HG03175 (cell line): ENCODE measurements around the gene PEX19.
"Not testable (repeated sequence)": the region's sequence is repeated elsewhere in the genome, so short reads cannot be mapped to it uniquely, and the experiment has no call there.

Experiments
- ATAC-seq: cut with Tn5 transposase; IDR thresholded peaks from one replicate; pipeline ENCODE4 v1.9.1; 2021; ENCODE audit warnings: mild to moderate bottlenecking, moderate library complexity; ENCODE audit not compliant: unreplicated experiment

The PEX19 gene, protein sequence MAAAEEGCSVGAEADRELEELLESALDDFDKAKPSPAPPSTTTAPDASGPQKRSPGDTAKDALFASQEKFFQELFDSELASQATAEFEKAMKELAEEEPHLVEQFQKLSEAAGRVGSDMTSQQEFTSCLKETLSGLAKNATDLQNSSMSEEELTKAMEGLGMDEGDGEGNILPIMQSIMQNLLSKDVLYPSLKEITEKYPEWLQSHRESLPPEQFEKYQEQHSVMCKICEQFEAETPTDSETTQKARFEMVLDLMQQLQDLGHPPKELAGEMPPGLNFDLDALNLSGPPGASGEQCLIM

DNA sequence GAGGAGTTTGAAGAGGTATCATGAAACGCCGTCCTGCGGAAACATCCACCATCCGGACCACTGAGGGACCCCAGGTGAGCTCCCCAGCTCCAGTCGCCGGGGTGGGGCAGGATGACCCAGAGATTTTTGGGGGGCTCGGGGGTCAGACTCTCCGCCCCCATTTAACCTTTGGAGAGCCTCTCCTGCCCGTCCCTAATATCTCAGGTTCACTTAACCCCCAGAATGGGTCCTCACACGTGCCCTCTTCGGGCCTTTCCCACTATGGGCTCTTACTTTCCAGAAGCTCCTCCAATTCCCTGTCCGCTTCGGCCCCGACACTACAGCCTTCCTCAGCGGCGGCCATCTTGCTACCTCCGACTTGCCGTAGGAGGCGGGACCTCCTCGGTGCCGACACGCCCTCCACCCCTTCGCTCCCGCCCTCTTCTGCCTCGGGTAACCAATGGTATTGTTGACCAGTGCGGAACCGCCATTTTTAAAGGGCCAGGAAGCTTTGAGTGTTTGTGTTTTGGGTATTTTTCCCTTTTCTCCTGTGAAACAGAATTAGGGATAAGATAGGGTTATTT lies at the start of gene PEX19:
PEX19 (minus strand) TSS at position 352 of the 563 bp plus-strand sequence; CDS start at position 343, 9 bp downstream.
- ATAC-seq = peak; percentile 99

DNA sequence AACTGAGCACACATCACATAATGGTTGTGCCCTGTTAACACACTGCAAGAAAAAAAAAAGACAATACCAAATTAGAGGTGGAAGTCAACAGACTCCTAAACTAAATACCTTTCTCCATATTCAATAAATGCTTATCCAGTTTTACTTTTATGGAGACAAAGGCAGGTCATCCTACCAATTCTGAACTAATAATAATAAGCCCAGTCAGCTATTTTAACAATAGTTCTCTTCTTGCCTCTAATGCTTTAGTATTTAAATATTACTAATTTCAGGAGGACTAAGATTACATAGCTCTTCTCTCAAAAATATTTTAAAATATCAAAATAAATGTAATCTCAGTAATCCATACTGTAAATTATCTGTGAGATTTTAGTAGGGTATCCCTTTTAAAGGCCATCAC lies 47.6 kb upstream of the PEX19 start:
- ATAC-seq = no peak

DNA sequence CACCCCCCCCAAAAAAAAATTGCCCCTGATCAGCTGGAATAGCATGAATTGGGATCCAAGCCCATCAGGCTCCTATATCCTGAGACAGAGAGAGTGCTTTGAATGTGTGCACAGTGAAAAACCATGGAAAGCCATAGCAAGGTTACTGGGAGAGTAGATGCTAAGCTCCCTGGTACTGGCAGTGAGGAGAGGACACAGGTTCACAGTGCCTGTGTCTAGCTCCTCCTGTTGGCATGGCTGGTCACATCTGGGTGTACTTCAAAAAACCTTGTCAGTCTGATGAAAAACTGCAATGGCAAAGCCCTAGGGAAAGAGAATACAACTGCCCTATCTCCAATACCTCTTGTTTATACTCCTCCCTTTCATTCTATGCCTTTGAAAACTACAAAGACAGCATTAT lies 45.2 kb upstream of the PEX19 start:
- no peak for ATAC-seq

DNA sequence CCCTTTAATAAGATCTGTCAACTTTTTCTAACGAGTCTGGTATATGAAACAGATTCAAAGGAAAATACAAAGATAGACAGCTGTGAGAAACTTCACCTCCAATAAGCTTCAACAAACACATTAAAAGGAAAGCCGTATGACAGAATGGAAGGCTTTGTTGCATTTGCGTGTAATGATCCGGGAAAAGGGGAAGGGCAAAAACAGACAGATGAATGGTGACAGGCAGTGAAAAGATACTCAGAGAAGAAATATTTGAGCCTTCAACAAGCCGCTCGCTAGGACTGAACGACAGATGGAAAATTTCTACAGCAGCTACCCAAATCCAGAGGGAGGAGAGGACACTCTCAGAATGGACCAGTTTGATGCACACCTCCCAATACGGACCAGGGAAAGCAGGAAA lies 43.3 kb upstream of the PEX19 start:
- ATAC-seq = no peak

DNA sequence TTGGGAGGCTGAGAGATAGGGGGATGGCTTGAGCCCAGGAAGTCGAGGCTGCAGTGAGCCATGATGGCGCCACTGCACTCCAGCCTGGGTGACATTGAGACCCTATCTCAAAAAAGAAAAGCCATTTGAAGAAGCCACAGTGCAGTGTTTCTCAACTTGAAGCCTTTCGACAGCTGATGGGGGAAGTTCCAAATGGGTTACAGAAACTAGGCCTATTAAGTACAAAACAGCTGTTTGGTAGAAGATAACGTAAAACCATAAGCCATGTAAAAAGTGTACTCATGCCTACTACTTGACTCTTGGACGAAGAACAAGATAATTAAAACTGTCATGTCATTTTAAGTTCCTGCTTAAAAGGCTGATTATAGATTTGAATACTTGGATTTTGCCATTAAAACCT lies 41.5 kb upstream of the PEX19 start:
- no peak for ATAC-seq

DNA sequence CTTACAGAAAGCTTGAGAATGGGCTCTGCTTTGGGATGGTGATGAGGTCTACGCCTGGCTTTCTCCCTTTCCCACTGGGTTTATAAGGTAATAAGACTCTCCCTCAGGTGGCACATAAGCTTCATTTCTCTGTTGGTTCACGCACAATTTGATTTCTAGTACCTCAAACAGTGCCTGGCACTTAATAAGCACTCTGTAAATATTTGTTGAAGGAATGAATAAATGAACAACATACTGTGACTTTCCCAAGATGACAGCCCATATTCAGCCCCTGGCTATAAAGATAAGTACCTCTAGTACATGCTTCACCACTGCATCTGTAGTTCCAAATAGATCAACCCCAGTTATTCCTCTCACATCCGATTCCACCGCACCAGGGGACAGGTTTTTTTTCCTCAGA lies 40.3 kb upstream of the PEX19 start:
- no peak for ATAC-seq

DNA sequence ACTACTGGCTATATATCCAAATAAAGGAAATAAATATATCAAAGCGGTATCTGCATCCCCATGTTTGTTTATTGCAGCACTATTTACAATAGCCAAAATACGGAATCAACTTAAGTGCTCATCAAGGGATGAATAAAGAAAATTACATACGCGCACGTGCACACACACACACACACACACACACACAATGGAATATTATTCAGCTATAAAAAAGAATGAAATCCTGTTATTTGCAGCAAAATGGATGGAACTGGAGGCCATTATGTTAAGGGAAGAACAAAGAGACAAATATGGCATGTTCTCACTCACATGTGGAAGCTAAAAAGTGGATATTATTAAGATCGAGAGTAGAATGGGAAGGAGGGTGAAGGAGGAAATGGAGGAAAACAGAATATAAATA lies 37.9 kb upstream of the PEX19 start:
- no peak for ATAC-seq

DNA sequence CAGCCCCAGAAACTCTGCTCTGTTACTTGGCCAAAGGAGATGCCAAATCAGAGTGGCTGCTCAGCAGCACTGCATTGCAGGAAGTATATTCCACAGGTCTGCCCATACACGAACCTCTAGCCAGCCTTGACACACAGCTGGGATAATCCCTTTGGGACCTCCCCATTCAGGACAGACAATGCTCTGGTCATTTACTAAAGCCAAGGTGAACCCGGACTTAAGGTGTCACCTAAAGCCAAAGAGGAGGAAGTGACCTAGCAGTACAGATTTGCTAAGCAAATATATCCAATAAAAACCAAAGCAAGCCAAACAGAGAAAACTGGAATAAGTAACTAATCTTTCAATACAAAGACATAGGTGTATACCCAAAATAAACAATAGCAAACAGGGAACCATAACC lies 30.4 kb upstream of the PEX19 start:
- no peak for ATAC-seq

DNA sequence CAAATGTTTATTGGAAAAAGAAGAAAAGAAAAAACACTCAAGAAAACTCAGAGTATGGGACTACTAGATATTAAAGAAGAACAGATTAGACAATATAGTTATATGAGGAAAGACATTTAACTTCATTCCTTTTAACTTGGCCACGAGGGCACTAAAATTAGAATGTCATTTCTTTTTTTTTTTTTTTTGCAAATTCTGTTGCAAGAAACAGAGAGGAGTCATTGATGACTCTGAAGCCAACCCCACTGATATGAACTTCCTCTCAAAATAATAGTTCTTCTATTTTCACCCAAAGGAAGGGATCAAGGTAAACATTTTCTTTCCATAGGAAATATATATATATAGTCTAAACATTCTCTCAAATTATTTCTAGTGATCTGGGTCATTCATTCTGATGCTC lies 24.6 kb upstream of the PEX19 start:
- ATAC-seq = no peak

DNA sequence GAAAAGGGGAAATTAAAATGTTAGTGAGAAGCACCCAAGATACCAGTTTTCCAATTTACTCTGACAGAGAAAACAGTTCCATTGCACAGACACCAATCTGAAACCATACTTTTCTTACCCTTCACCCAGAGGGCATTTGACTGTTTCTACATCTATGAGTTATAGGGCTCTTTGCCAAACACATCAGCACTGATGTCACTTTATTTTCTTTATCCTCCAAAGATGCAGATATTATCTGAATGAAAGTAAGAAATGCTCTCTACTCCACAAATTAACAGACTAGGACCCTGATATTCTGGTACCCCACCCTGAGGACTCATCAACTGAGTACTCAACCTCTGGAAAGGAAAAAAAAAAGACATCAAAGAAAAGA lies 24.2 kb upstream of the PEX19 start:
- ATAC-seq = no peak

DNA sequence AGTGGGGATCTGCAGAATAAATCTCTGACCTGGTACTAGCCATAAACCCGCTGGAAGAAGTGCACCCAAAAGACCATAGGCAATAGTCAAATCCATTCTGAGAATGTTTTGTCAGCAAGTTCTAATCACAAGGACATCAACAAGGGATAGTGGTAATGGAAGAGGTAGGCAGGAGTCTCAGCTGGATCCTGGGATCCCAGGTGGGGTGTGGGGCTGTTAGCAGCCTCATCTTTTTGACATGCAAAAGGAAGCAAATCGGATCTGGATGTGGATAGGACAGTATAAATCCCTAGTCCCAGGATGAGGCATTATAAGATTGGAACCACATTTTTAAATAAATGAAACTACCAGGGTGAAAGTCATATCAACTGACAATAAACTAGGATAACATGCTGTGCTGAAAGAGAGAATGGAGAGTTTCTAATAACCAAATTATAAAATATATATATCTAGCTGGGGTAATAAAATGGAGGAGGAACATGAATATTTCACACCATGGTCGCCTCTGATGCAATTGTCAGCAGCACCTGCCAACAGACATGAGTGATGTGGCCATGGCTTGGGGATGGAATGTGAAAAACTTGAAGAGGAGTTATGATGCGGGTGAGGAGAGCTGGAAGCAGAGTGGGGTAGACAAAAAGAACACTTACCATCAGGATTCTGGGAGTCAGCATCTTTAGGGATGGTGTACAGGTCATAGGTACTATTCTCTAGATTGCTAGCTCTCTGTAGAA lies 23.7 kb upstream of the PEX19 start:
- ATAC-seq = no peak

DNA sequence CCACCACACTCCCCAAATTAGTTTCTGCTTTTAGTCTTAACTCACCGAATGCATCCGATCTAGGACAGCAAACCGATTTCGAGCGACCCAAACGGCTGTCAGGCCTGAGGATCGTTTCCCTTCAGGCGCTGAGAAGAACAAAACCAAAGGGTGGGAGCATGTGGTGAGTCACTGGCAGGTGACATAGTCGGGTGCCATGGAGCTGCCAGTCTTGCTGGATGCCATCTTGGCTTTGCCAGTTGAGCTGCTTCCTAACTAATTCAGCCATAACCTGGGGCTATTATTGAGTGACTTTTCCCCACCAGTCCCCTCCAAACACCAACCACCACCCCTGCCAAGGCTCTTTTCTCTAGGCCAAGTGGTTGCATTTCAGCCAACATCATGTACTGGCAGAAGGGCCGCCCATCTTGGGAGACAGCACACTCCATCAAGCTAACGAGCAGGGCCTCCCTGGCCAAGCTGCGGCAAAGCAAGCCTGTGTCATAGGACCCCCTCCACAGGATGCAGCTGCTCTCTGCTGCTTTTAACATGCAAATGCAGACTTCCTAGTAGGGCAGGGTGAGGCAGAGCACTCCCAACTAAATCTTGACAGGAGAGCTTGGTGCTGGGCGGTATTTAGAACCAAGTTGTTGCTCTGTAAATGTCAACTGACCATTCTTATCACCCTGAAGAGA lies 22.3 kb upstream of the PEX19 start:
- ATAC-seq = no peak

DNA sequence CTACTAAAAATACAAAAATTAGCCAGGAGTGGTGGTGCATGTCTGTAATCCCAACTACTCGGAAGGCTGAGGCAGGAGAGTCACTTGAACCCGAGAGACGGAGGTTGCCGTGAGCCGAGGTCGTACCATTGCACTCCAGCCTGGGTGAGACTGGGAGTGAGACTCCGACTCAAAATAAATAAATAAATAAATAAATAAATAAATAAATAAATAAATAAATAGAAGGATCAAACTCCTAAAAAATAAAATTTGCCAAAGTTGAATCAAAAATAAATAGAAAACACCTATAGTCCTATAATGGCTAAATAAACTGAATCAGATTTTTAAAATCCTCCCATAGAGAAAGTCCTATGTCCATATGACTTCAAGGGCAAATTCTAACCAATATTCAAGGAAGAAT lies 15.2 kb upstream of the PEX19 start:
- no peak for ATAC-seq

DNA sequence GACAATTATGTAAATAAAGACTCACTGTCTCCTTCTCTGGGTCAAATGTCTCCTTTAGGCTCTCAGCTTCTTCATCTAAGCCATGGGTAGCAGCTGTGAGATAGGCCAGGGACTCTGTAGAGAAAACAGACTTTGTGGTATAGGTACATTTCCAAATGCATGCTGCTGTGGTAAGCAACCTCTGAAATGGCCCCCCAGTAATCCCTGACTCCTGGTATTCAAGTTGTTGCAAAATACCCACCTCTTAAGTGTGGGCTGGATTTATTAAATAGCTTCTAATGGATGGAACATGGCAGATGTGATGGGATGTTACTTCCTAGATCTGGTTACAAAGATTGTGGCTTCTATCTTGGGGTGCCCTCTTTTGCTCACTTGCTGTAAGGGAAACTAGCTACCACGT lies 11.1 kb upstream of the PEX19 start:
- no peak for ATAC-seq

DNA sequence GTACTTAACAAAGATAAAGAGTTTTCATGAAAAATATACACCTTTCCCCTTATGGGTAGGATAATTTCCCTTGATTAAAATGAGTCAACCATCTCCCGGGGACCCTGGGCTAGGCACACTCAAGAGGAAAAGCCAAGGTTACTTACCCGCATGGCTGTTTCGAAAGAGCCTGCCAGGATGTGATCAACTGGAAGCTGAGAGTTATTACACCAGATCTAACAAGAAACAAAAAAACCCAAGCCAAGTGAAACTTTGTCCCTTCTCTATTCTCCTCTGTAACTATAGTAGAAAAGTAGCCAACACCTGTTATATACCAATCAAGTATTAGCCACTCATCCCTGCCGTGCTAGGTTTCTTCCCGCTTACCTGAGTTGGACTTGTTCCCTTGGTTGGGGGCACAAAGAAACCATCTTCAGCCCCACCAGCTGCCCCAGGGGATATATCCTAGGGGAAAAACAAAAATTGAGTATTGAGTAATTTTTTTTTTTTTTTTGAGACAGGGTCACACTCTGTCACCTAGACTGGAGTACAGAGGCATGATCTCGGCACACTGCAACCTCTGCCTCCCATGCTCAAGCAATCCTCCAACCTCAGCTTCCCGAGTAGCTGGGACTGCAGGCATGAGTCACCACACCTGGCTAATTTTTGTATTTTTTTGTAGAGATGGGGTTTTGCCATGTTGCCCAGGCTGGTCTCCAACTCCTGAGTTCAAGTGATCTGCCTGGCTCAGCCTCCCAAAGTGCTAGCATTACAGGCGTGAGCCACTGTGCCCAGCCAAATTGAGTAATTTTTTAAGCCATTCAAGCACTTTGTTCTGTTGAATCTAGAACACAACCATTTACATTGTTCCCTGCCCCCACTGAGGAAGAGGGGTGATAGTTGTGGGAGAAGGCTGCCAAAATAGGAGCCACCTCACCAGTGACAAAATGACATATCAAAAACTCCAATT lies 8.4 kb upstream of the PEX19 start:
- no peak for ATAC-seq

DNA sequence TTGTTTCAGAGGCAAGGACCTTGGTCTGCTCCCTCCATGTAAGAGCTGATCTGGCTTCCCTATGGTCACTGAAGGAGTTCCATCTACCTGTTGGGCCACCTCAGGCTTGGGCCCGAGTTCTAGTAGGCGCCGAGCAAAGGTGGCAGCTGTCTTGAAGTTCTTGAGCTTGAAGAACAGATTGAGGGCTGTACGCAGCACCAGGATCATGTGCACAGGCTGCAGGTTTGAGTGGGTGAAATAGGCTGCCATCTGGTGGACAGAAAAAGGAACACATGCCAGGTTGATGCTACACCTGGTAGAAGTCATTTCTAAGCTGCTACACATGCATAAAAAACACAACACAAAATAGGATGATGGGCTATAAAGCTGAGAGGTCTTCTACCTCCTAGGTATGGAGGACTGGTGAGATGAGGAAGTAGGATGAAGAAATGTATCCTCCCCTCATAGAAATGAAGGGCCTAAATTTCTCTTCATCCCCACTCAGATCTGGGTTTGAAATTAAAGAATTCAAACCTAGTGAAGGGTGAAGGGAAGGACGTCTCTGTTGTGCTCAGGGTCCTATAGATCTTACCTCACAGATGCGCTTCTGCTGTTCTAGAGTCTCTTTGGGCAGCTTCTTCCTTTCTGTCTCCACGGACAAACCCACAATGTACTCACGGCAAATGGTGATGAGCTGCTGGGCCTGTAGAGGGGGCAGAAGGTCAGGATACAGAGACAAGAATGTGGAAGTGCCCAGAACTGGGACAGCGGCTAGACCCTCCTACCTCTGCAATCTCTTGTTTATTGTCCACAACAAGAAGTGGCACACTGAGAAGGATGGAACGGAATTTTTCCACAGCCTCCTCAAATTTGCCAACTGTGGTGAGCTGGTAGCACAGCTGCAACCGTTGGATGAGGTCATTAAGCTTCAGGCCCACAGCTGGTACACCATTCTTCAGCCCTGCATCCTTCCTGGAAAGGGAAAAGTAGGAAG lies 6.6 kb upstream of the PEX19 start:
- ATAC-seq = no peak

DNA sequence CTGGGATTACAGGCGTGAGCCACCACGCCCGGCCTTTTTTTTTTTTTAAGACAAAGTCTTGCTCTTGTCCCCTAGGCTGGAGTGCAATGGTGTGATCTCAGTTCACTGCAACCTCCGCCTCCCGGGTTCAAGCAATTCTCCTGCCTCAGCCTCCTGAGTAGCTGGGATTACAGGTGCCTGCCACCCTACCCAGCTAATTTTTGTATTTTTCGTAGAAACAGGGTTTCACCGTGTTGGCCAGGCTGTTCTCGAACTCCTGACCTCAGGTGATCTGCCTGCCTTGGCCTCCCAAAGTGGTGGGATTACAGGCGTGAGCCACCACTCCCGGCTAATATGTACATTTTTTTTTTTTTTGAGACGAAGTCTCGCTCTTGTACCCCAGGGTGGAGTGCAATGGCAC lies 2.8 kb upstream of the PEX19 start:
- ATAC-seq = not testable (repeated sequence)

DNA sequence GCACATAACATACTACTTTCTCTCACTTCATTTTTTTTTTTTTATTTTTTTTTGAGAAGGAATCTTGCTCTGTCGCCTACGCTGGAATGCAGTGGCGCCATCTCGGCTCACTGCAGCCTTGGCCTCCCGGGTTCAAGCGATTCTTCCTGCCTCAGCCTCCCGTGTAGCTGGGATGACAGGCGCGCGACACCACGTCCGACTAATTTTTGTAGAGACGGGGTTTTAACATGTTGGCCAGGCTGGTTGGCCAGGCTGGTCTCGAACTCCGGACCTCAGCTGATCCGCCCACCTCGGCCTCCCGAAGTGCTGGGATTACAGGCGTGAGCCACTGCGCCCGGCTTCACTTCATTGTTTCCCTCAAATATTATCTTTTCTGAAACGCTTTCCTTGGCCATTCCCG lies 573 bp upstream of the PEX19 start:
- no peak for ATAC-seq

DNA sequence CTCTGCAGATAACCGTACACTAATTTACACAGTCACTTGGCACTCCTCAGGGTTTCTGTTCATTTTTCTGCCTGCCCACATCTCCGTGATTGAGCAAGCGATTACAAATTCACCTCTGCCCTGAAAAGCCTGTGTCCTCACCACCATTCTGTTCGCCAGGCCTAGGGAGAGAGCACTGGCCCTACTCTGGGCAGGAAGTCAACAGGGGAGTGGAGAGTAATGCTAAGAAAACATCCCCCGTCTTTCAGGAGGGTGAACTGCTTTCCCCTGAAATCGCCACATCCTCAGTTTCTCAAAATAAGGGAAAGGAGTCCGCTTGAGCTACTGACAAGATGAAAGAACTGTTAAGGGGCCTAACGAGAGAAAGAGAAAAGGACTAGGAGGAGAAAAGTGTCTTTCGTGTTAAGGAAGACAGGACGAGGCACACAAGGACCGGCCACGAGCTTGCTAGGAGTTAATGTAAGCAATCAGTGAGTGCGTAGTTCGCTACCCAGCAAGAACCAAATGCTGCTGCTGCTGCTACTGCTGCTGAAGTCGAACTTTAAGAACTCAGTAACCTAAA lies 632 bp downstream of the PEX19 start:
- peak; percentile 13 for ATAC-seq
